Activated CD4-positive, alpha-beta T cell treated with anti-CD3 and anti-CD28 coated beads for 36 hours (primary cell): ENCODE data around the gene LUZP1. TPM values are rescaled to one million over a fixed set of nuclear protein-coding genes. Genes with fewer than 3 reads are reported as not detected.
A peak's percentile ranks its signal among the peaks of the same experiment; 100 is the strongest.

ENCODE experiments used
- ATAC-seq: fragments of 200-7000 bp; cut with Tn5 transposase; one replicate; pipeline ENCODE4 v1.10.0; 2021; ENCODE audit warnings: mild to moderate bottlenecking, moderate library complexity
- CTCF ChIA-PET: fragments of 350-600 bp; sonication (Branson Sonifier 250); formaldehyde crosslinking; loops from one replicate; lab custom pipeline; 2021; ENCODE audit warnings: antibody characterized with exemption; lab: Charles Lee
- POLR2A ChIA-PET: fragments of 350-600 bp; sonication (Branson Sonifier 250); formaldehyde crosslinking; loops from one replicate; lab custom pipeline; 2021; ENCODE audit warnings: antibody characterized with exemption, inconsistent platforms; lab: Charles Lee
- DNase-seq: peaks from one replicate; pipeline ENCODE4 v3.0.0-alpha.2; 2020
- H3K27ac Mint-ChIP-seq: one replicate; pipeline ENCODE4 v1.8.0; 2021; ENCODE audit warnings: mixed read lengths
- H3K27me3 Mint-ChIP-seq: one replicate; pipeline ENCODE4 v1.8.0; 2021; ENCODE audit warnings: mixed read lengths
- H3K36me3 Mint-ChIP-seq: one replicate; pipeline ENCODE4 v1.8.0; 2021; ENCODE audit warnings: low read depth, mixed read lengths
- H3K4me1 Mint-ChIP-seq: one replicate; pipeline ENCODE4 v1.8.0; 2021; ENCODE audit warnings: mixed read lengths
- H3K4me3 Mint-ChIP-seq: one replicate; pipeline ENCODE4 v1.8.0; 2021; ENCODE audit warnings: mild to moderate bottlenecking, moderate library complexity, mixed read lengths
- H3K9me3 Mint-ChIP-seq: one replicate; pipeline ENCODE4 v1.8.0; 2021; ENCODE audit warnings: low read depth, mixed read lengths
- intact Hi-C, 2 experiments: fragments of 100-400 bp; cut with DNase I in 1 of 2; cut with micrococcal nuclease in 1 of 2; formaldehyde crosslinking; loops; one replicate each; pipeline versions ENCODE4 v1.14.2 to v1.15.1; 2022 to 2024; cut with DNase I, micrococcal nuclease
- total RNA-seq, 2 experiments: library from RNA; stranded (reverse); gene quantifications; one replicate each; pipeline ENCODE4 v1.2.3, GENCODE V29; 2021

Gene LUZP1
- total RNA-seq, 2 experiments from 2014 or later: 13.2 to 13.6 TPM

- intact Hi-C loops: no loop called here
- Mint-ChIP-seq H3K9me3 (no peaks in the 10 kb centered on the region), H3K4me1 (peaks cover 4% of the 10 kb centered on the region), H3K27ac (no peak overlapping the region), H3K4me3 (no peak overlapping the region), H3K27me3 (no peaks in the 10 kb centered on the region), H3K36me3 (peaks cover 30% of the 10 kb centered on the region)
- CTCF ChIA-PET: interaction anchor here (0.7 to 1.4 kb wide), 4 partner anchors 10 to 37 kb away, joined by 3 to 5 read pairs (median 4); no protein-coding TSS in a partner anchor
- DNase-seq: no peak
- POLR2A ChIA-PET: interaction anchor here (0.6 kb wide), 1 partner anchor 9 kb away, joined by 4 read pairs; no protein-coding TSS in a partner anchor
- no peak for ATAC-seq
These were observed 106.4 kb downstream of the LUZP1 start for GRCh38 chr1:23062271-23062670.

DNA sequence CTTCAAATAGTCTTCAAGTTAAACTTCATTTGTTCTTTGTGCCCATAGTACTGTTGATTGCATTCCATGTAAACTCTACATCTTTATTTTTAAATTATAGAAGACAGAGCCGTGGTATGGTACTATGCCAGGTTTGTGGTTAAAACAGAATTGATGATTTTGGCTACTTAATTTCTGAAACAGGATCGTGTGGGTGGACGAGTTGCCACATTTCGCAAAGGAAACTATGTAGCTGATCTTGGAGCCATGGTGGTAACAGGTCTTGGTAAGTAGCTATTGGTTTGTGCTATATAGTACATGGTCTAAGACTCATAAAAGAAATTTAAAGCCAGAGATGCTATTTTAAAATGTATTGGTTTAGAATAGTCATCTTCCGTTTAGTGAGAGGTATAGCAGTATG is 111.4 kb downstream of the LUZP1 start:
- Mint-ChIP-seq H3K27me3 (no peaks in the 10 kb centered on the region), H3K9me3 (no peaks in the 10 kb centered on the region), H3K4me3 (no peak overlapping the region), H3K27ac (no peak overlapping the region), H3K4me1 (no peaks in the 10 kb centered on the region), H3K36me3 (peaks cover 38% of the 10 kb centered on the region)
- POLR2A ChIA-PET: no interaction called here
- ATAC-seq: peak; percentile 33
- DNase-seq: no peak
- intact Hi-C loops: no loop called here
- CTCF ChIA-PET: interaction anchor here (1.2 to 2.4 kb wide), 2 partner anchors 127 to 1259 kb away, joined by 3 to 15 read pairs; no protein-coding TSS in a partner anchor

- Mint-ChIP-seq H3K4me3 (no peak overlapping the region), H3K36me3 (peaks cover 16% of the 10 kb centered on the region), H3K27ac (no peak overlapping the region), H3K4me1 (peaks cover 4% of the 10 kb centered on the region), H3K27me3 (no peaks in the 10 kb centered on the region), H3K9me3 (no peaks in the 10 kb centered on the region)
- ChIA-PET CTCF (no interaction called here), POLR2A (no interaction called here)
- ATAC-seq (no peak), DNase-seq (no peak)
- intact Hi-C loops: no loop called here
These were observed 117.3 kb downstream of the LUZP1 start for GRCh38 chr1:23051290-23051909.

- H3K36me3 Mint-ChIP-seq: peaks cover 12% of the 10 kb centered on the region
- intact Hi-C loops: no loop called here
- no peaks in the 10 kb centered on the region for H3K27me3 Mint-ChIP-seq
- H3K9me3 Mint-ChIP-seq: no peaks in the 10 kb centered on the region
- no peak overlapping the region for H3K4me3 Mint-ChIP-seq
- ATAC-seq (no peak), DNase-seq (no peak)
- CTCF ChIA-PET: no interaction called here
- peaks cover 16% of the 10 kb centered on the region for H3K4me1 Mint-ChIP-seq
- H3K27ac Mint-ChIP-seq: no peak overlapping the region
- POLR2A ChIA-PET: no interaction called here
These were observed 118.5 kb downstream of the LUZP1 start for GRCh38 chr1:23050201-23050600.

- intact Hi-C loops: no loop called here
- ChIA-PET POLR2A (interaction anchor here (0.6 kb wide), 1 partner anchor 555 kb away, joined by 4 read pairs; no protein-coding TSS in a partner anchor), CTCF (interaction anchor here (1.3 kb wide), 2 partner anchors 8 to 12 kb away, joined by 3 read pairs; no protein-coding TSS in a partner anchor)
- ATAC-seq: no peak
- Mint-ChIP-seq H3K27ac (no peak overlapping the region), H3K9me3 (no peaks in the 10 kb centered on the region), H3K27me3 (no peaks in the 10 kb centered on the region), H3K36me3 (peaks cover 1% of the 10 kb centered on the region), H3K4me1 (peaks cover 33% of the 10 kb centered on the region), H3K4me3 (no peak overlapping the region)
- DNase-seq: no peak
These were observed 124.6 kb downstream of the LUZP1 start for GRCh38 chr1:23044035-23044434.

GRCh38 chr1:23040509-23040908 is 128.1 kb downstream of the LUZP1 start:
- ATAC-seq (no peak), DNase-seq (no peak)
- Mint-ChIP-seq H3K9me3 (no peaks in the 10 kb centered on the region), H3K27ac (peak overlapping the region; percentile 47), H3K4me3 (no peak overlapping the region), H3K4me1 (peaks cover 34% of the 10 kb centered on the region), H3K36me3 (peaks cover 1% of the 10 kb centered on the region), H3K27me3 (no peaks in the 10 kb centered on the region)
- intact Hi-C loops: no loop called here
- ChIA-PET POLR2A (interaction anchor here (0.7 kb wide), 1 partner anchor 1697 kb away, joined by 3 read pairs; no protein-coding TSS in a partner anchor), CTCF (interaction anchor here (1.0 kb wide), 1 partner anchor 144 kb away, joined by 4 read pairs; no protein-coding TSS in a partner anchor)

GRCh38 chr1:23039308-23039826 is 129.3 kb downstream of the LUZP1 start:
- intact Hi-C loops: no loop called here
- Mint-ChIP-seq H3K36me3 (peaks cover 1% of the 10 kb centered on the region), H3K27ac (no peak overlapping the region), H3K27me3 (no peaks in the 10 kb centered on the region), H3K4me3 (no peak overlapping the region), H3K9me3 (no peaks in the 10 kb centered on the region), H3K4me1 (peaks cover 33% of the 10 kb centered on the region)
- ChIA-PET POLR2A (no interaction called here), CTCF (interaction anchor here (1.0 kb wide), 1 partner anchor 145 kb away, joined by 4 read pairs; no protein-coding TSS in a partner anchor)
- ATAC-seq: no peak
- no peak for DNase-seq

- Mint-ChIP-seq H3K27ac (no peak overlapping the region), H3K4me1 (peaks cover 37% of the 10 kb centered on the region), H3K4me3 (no peak overlapping the region), H3K36me3 (peaks cover 5% of the 10 kb centered on the region), H3K27me3 (no peaks in the 10 kb centered on the region), H3K9me3 (no peaks in the 10 kb centered on the region)
- intact Hi-C loops: no loop called here
- ChIA-PET CTCF (interaction anchor here (0.6 to 1.3 kb wide), 6 partner anchors 8 to 715 kb away, joined by 3 to 4 read pairs (median 3); no protein-coding TSS in a partner anchor), POLR2A (no interaction called here)
- DNase-seq (no peak), ATAC-seq (no peak)
These were observed 131.4 kb downstream of the LUZP1 start for GRCh38 chr1:23037081-23037740.

GRCh38 chr1:23035823-23036452 is 132.7 kb downstream of the LUZP1 start:
- Mint-ChIP-seq H3K27me3 (no peaks in the 10 kb centered on the region), H3K9me3 (no peaks in the 10 kb centered on the region), H3K27ac (no peak overlapping the region), H3K4me1 (peaks cover 42% of the 10 kb centered on the region), H3K4me3 (no peak overlapping the region), H3K36me3 (peaks cover 7% of the 10 kb centered on the region)
- ChIA-PET CTCF (no interaction called here), POLR2A (no interaction called here)
- intact Hi-C loops: no loop called here
- no peak for ATAC-seq
- DNase-seq: no peak
